ENCODE measurements around the gene OR6B2. TPM values are rescaled to one million over a fixed set of nuclear protein-coding genes. Genes with fewer than 3 reads are reported as not detected.
A peak's percentile ranks its signal among the peaks of the same experiment; 100 is the strongest.

Gene OR6B2
- total and polyA plus RNA-seq, 4 donors = not detected

DNA sequence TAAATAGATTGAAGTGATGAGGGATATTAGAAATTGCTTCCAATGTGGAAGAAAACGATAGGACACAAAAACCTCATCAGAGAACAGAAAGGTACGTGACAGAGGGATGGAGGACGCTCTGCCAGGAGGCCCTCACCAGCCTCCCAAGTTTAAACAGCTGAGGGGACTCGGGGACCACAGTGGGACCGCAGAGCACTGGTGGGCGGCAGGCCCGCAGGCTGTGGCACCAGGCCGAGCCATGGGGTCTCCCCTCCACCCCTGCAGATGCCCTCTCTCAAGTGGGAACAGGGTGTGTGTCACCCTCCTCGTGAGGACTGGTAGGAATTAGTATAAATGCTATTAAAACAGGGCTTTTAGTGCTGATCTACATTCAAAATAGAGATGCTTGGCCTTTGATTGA, 15.9 kb downstream of the OR6B2 start:
- WGBS, 2 donors = 96 to 97% methylated on average over 9 of the region's 9 CpGs
- TF ChIP-seq, protein P1, sequence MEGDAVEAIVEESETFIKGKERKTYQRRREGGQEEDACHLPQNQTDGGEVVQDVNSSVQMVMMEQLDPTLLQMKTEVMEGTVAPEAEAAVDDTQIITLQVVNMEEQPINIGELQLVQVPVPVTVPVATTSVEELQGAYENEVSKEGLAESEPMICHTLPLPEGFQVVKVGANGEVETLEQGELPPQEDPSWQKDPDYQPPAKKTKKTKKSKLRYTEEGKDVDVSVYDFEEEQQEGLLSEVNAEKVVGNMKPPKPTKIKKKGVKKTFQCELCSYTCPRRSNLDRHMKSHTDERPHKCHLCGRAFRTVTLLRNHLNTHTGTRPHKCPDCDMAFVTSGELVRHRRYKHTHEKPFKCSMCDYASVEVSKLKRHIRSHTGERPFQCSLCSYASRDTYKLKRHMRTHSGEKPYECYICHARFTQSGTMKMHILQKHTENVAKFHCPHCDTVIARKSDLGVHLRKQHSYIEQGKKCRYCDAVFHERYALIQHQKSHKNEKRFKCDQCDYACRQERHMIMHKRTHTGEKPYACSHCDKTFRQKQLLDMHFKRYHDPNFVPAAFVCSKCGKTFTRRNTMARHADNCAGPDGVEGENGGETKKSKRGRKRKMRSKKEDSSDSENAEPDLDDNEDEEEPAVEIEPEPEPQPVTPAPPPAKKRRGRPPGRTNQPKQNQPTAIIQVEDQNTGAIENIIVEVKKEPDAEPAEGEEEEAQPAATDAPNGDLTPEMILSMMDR (IDR thresholded peaks at IDR 0.05; ENCODE audit: control extremely low read depth, extremely low read depth) = no peak
- Histone ChIP-seq H3K4me3 (no peak overlapping the region), H3K9me3 (ENCODE audit: control insufficient read depth in 4 of 4, insufficient read depth in 3 of 4, low read length in 3 of 4) (no peaks in the 10 kb centered on the region), H3K36me3 (ENCODE audit: control insufficient read depth in 4 of 4, insufficient read depth in 4 of 4, low read length in 4 of 4) (peaks cover 15 to 53% (median 48%) of the 10 kb centered on the region in 4 donors), H3K9ac (ENCODE audit: insufficient read depth in 1 of 2, low read length in 2 of 2) (no peak overlapping the region), H3K4me1 (ENCODE audit: control insufficient read depth in 5 of 5, insufficient read depth in 5 of 5, low read length in 5 of 5) (no peaks in the 10 kb centered on the region), H3K27ac (ENCODE audit: low read depth in 1 of 2, low read length in 1 of 2) (no peak overlapping the region), H3K27me3 (ENCODE audit: control insufficient read depth in 3 of 3, insufficient read depth in 3 of 3, low read length in 2 of 3) (no peaks in the 10 kb centered on the region)
- ATAC-seq (ENCODE audit: insufficient read depth, low FRiP score) (no peak), DNase-seq (no peak)

DNA sequence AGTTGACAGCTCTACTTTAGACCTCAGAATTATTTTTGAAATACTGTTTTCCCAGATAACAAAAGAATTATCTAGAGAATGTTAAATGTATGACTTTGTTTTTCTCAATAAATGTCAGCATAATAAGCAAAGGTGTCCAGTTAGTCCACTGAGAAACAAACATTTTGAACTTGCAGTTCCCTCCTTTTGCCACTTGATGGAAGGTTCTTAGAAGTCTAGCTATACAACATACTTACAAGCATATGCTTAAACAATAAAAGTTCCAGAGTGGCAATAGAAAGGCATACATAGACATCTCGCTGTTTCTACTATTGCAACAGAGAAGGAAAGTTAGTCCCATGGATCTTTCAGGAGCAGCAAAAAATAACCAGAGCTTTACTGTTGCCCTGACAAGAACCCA, 16.9 kb downstream of the OR6B2 start:
- peaks cover 22 to 51% (median 42%) of the 10 kb centered on the region in 4 donors for H3K36me3 ChIP-seq (ENCODE audit: control insufficient read depth in 4 of 4, insufficient read depth in 4 of 4, low read length in 4 of 4)
- TF ChIP-seq, protein P1 (IDR thresholded peaks at IDR 0.05; ENCODE audit: control extremely low read depth, extremely low read depth) = no peak
- no peaks in the 10 kb centered on the region for H3K27me3 ChIP-seq (ENCODE audit: control insufficient read depth in 3 of 3, insufficient read depth in 3 of 3, low read length in 2 of 3)
- WGBS, 2 donors = 94 to 99% methylated on average over 1 of the region's 1 CpG
- H3K4me3 ChIP-seq = no peak overlapping the region
- H3K27ac ChIP-seq (ENCODE audit: low read depth in 1 of 2, low read length in 1 of 2) = no peak overlapping the region
- no peak for ATAC-seq (ENCODE audit: insufficient read depth, low FRiP score)
- H3K9me3 ChIP-seq (ENCODE audit: control insufficient read depth in 4 of 4, insufficient read depth in 3 of 4, low read length in 3 of 4) = no peaks in the 10 kb centered on the region
- H3K9ac ChIP-seq (ENCODE audit: insufficient read depth in 1 of 2, low read length in 2 of 2) = no peak overlapping the region
- peak in 1 of 3 donors; percentile 1 for DNase-seq
- no peaks in the 10 kb centered on the region for H3K4me1 ChIP-seq (ENCODE audit: control insufficient read depth in 5 of 5, insufficient read depth in 5 of 5, low read length in 5 of 5)

DNA sequence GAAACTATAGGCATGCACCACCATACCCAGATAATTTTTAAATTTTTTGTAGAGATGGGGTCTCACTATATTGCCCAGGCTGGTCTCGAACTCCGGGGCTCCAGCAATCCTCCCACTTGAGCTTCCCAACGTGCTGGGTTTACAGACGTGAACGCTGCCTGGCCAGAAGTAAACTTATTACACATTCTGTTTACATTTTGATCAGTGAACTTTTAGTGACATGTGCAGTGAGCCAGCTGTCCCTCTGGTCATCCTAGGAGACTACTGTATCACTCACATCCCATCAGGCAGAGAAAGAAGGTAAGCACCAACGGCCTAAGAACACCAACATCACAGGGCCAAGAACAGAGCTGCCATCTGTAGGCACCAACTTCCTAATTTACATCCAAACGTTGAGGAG, 27.2 kb downstream of the OR6B2 start:
- ATAC-seq (ENCODE audit: insufficient read depth, low FRiP score) (no peak), DNase-seq (no peak)
- WGBS, 2 donors = 74 to 76% methylated on average over 7 of the region's 7 CpGs
- H3K9me3 ChIP-seq (ENCODE audit: control insufficient read depth in 4 of 4, insufficient read depth in 3 of 4, low read length in 3 of 4) = no peaks in the 10 kb centered on the region
- H3K27ac ChIP-seq (ENCODE audit: low read depth in 1 of 2, low read length in 1 of 2) = no peak overlapping the region
- TF ChIP-seq, protein P1 (IDR thresholded peaks at IDR 0.05; ENCODE audit: control extremely low read depth, extremely low read depth) = no peak
- peak overlapping the region; percentile 7 for H3K4me3 ChIP-seq
- no peaks in the 10 kb centered on the region for H3K4me1 ChIP-seq (ENCODE audit: control insufficient read depth in 5 of 5, insufficient read depth in 5 of 5, low read length in 5 of 5)
- no peak overlapping the region for H3K9ac ChIP-seq (ENCODE audit: insufficient read depth in 1 of 2, low read length in 2 of 2)
- H3K27me3 ChIP-seq (ENCODE audit: control insufficient read depth in 3 of 3, insufficient read depth in 3 of 3, low read length in 2 of 3) = no peaks in the 10 kb centered on the region
- peaks cover 24 to 63% (median 35%) of the 10 kb centered on the region in 4 donors for H3K36me3 ChIP-seq (ENCODE audit: control insufficient read depth in 4 of 4, insufficient read depth in 4 of 4, low read length in 4 of 4)

DNA sequence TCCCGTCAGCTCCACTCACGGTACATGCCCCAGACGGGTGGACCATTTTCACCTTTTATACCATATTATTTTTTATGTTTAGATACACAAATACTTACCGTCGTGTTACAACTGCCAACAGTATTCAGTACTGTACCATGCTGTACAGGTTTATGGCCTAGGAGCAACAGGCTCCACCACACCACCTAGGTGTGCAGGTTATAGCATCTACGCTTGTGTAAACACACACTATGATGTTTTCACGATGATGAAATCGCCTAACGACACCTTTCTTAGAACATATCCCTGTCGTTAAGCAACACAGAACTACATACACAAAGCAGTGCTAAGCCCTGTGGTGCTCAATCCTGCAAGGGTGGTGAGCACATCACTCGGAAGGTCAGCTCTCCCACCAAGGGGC, 29.6 kb downstream of the OR6B2 start:
- no peak for DNase-seq
- no peak overlapping the region for H3K9ac ChIP-seq (ENCODE audit: insufficient read depth in 1 of 2, low read length in 2 of 2)
- no peaks in the 10 kb centered on the region for H3K9me3 ChIP-seq (ENCODE audit: control insufficient read depth in 4 of 4, insufficient read depth in 3 of 4, low read length in 3 of 4)
- no peaks in the 10 kb centered on the region for H3K4me1 ChIP-seq (ENCODE audit: control insufficient read depth in 5 of 5, insufficient read depth in 5 of 5, low read length in 5 of 5)
- no peak overlapping the region for H3K27ac ChIP-seq (ENCODE audit: low read depth in 1 of 2, low read length in 1 of 2)
- H3K36me3 ChIP-seq (ENCODE audit: control insufficient read depth in 4 of 4, insufficient read depth in 4 of 4, low read length in 4 of 4) = peaks cover 23 to 56% (median 28%) of the 10 kb centered on the region in 4 donors
- H3K4me3 ChIP-seq = no peak overlapping the region
- no peaks in the 10 kb centered on the region for H3K27me3 ChIP-seq (ENCODE audit: control insufficient read depth in 3 of 3, insufficient read depth in 3 of 3, low read length in 2 of 3)
- WGBS, 2 donors = 91 to 92% methylated on average over 11 of the region's 11 CpGs
- TF ChIP-seq, protein P1 (IDR thresholded peaks at IDR 0.05; ENCODE audit: control extremely low read depth, extremely low read depth) = no peak
- no peak for ATAC-seq (ENCODE audit: insufficient read depth, low FRiP score)

Data from lung (tissue), 12 donors.